Osteoblast (primary cell): Measurements from ENCODE around the gene CILP2. TPM values are rescaled to one million over a fixed set of nuclear protein-coding genes. Genes with fewer than 3 reads are reported as not detected.
A peak's percentile ranks its signal among the peaks of the same experiment; 100 is the strongest.

Experiments used
- DNase-seq: peaks from one replicate; pipeline ENCODE4 v3.0.0; 2011; ENCODE audit warnings: low spot score, mixed read lengths; ENCODE audit not compliant: insufficient read length; ENCODE audit errors: missing footprints
- H2AFZ ChIP-seq: 2 replicates; pipeline ENCODE4 v1.6.0; 2011; ENCODE audit warnings: mild to moderate bottlenecking, low read length
- H3K27ac ChIP-seq: 2 replicates; pipeline ENCODE4 v1.5.1; 2011; ENCODE audit warnings: mild to moderate bottlenecking, low read depth, low read length, moderate library complexity
- H3K27me3 ChIP-seq: 2 replicates; pipeline ENCODE4 v1.6.0; 2012; ENCODE audit warnings: mild to moderate bottlenecking, control low read depth, inconsistent platforms, low read length, moderate library complexity; ENCODE audit not compliant: insufficient read depth
- H3K36me3 ChIP-seq: 2 replicates; pipeline ENCODE4 v1.5.1; 2011; ENCODE audit warnings: mild to moderate bottlenecking, low read length, control low read depth, moderate library complexity; ENCODE audit not compliant: insufficient read depth
- H3K4me1 ChIP-seq: 2 replicates; pipeline ENCODE4 v1.5.1; 2011; ENCODE audit warnings: mild to moderate bottlenecking, low read length, control low read depth, moderate library complexity; ENCODE audit not compliant: insufficient read depth
- H3K4me2 ChIP-seq: 2 replicates; pipeline ENCODE4 v1.6.0; 2011; ENCODE audit warnings: mild to moderate bottlenecking, low read length; ENCODE audit not compliant: insufficient read depth
- H3K4me3 ChIP-seq: fragments of 200-600 bp; sonication (generic); 3 replicates; pipeline ENCODE4 v1.5.1; 2012; ENCODE audit warnings: mild to moderate bottlenecking, low read length, inconsistent platforms; ENCODE audit not compliant: insufficient read depth
- H3K79me2 ChIP-seq: 2 replicates; pipeline ENCODE4 v1.6.0; 2012; ENCODE audit warnings: mild to moderate bottlenecking, low read length, control low read depth, inconsistent platforms; ENCODE audit not compliant: insufficient read depth
- H3K9me3 ChIP-seq: 2 replicates; pipeline ENCODE4 v1.5.1; 2011; ENCODE audit warnings: low read depth, low read length, control low read depth
- H4K20me1 ChIP-seq: 2 replicates; pipeline ENCODE4 v1.6.0; 2012; ENCODE audit warnings: mild to moderate bottlenecking, low read length, control low read depth; ENCODE audit not compliant: insufficient read depth
- total RNA-seq: library from RNA; depleted of rRNA; stranded (reverse); fragments of >200 nt; gene quantifications from 2 replicates; pipeline ENCODE4 v1.2.3, GENCODE V29; 2012
- TF ChIP-seq, protein P1 (sequence below): IDR thresholded peaks from 2 replicates; pipeline ENCODE4 v1.5.1; 2011; ENCODE audit warnings: mild to moderate bottlenecking, low read depth, low read length, moderate library complexity; ENCODE audit errors: extremely low read depth

CILP2 gene
- total RNA-seq, 1 donor: 0.72 TPM

DNA sequence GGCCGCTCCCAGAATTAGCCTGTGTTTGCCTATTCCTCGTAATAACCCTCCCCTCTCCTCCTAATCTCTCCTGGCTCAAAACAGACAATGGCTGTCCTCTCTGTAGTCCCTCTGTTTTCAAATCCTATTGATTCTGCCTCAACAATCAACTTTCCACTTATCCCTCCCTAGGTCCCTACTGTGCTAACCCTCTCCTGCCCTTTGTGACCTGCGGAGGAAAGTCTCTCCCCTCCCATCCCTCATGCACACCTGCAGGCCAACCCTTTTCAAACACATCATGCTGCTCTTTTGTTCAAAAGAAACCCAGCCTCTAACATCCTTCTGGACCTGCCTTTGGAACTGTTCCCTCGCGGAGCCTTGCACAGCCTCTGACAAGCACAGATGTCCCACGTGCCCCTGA, 37.3 kb downstream of the CILP2 start:
- H3K4me2 ChIP-seq: no peak overlapping the region
- peak; percentile 9 for DNase-seq
- H3K27me3 ChIP-seq: no peaks in the 10 kb centered on the region
- H2AFZ ChIP-seq: no peak overlapping the region
- no peaks in the 10 kb centered on the region for H3K9me3 ChIP-seq
- no peaks in the 10 kb centered on the region for H4K20me1 ChIP-seq
- H3K27ac ChIP-seq: no peak overlapping the region
- H3K79me2 ChIP-seq: no peaks in the 10 kb centered on the region
- no peaks in the 10 kb centered on the region for H3K36me3 ChIP-seq
- H3K4me3 ChIP-seq: no peak overlapping the region
- H3K4me1 ChIP-seq: no peaks in the 10 kb centered on the region
- TF ChIP-seq, protein P1, sequence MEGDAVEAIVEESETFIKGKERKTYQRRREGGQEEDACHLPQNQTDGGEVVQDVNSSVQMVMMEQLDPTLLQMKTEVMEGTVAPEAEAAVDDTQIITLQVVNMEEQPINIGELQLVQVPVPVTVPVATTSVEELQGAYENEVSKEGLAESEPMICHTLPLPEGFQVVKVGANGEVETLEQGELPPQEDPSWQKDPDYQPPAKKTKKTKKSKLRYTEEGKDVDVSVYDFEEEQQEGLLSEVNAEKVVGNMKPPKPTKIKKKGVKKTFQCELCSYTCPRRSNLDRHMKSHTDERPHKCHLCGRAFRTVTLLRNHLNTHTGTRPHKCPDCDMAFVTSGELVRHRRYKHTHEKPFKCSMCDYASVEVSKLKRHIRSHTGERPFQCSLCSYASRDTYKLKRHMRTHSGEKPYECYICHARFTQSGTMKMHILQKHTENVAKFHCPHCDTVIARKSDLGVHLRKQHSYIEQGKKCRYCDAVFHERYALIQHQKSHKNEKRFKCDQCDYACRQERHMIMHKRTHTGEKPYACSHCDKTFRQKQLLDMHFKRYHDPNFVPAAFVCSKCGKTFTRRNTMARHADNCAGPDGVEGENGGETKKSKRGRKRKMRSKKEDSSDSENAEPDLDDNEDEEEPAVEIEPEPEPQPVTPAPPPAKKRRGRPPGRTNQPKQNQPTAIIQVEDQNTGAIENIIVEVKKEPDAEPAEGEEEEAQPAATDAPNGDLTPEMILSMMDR: no peak

- no peaks in the 10 kb centered on the region for H3K27me3 ChIP-seq
- H3K79me2 ChIP-seq: no peaks in the 10 kb centered on the region
- H3K36me3 ChIP-seq: no peaks in the 10 kb centered on the region
- no peaks in the 10 kb centered on the region for H3K9me3 ChIP-seq
- TF ChIP-seq, protein P1: no peak
- no peak overlapping the region for H3K27ac ChIP-seq
- no peak overlapping the region for H2AFZ ChIP-seq
- H3K4me3 ChIP-seq: no peak overlapping the region
- peak; percentile 46 for DNase-seq
- H3K4me1 ChIP-seq: no peaks in the 10 kb centered on the region
- H3K4me2 ChIP-seq: no peak overlapping the region
- H4K20me1 ChIP-seq: no peaks in the 10 kb centered on the region
Observed at GRCh38 chr19:19578252-19578651, 40.2 kb downstream of the CILP2 start.

DNA sequence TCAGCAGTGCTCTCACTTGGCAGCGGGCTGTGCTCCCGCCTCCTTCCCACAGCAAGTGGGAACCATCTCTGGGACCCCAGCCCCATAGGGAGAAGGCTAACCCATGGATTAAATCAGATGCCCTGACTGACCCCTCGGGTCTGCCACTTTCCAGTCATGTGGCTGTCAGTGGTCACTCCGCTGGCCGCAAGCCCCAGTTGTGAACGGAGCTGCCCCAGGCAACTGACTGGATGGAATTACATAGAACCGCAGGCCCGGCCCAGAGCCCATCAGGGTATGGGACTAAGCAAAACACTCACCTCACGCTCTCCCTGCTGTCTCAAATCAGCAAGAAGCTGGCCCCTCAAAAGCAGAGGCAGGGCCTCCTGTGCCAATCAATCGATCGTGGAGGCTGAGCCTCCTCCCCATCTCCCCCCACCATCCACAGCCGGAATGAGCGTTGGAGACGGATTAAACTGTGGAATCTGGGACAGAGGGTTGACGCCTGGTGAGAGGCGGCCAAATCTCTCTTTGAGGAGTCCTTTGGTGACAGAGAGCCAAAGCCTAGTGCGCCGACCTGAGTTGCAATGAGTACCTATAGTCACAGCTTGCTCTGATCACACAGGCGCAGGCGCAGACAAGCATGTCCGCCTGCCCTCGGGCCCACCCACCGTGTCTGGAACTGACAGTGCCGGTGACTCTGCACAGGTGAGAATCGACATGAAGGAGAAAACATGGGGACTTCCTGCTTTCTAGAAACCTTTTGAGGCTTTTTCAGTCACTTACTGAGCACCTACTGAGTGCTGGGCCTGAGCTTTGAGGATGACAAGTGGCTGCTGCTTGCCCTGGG, 41.7 kb downstream of the CILP2 start:
- no peak overlapping the region for H3K4me3 ChIP-seq
- no peak overlapping the region for H3K4me2 ChIP-seq
- no peaks in the 10 kb centered on the region for H4K20me1 ChIP-seq
- H3K27me3 ChIP-seq: no peaks in the 10 kb centered on the region
- H3K36me3 ChIP-seq: no peaks in the 10 kb centered on the region
- H2AFZ ChIP-seq: no peak overlapping the region
- TF ChIP-seq, protein P1: no peak
- no peak overlapping the region for H3K27ac ChIP-seq
- H3K9me3 ChIP-seq: no peaks in the 10 kb centered on the region
- no peaks in the 10 kb centered on the region for H3K4me1 ChIP-seq
- DNase-seq: peak; percentile 39
- no peaks in the 10 kb centered on the region for H3K79me2 ChIP-seq

DNA sequence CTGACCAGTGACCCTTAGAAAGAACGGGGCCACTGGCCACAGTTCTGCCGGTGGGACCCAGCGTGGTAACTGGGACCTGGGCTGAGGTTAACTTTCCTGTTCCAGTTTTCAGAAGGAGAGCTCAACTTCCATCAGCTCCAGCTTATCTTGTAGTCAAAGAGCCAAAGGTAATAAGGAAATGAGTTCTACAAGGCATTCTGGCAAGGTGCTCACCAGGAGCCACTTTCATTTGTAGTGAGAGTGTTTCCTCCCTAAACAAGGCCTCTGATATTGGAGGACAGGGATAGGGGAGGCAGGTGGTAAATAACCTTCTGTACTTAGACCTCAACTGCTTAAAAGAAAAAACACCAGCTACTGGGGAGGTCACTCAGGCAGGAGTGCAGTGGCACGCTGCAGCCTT, 42.4 kb downstream of the CILP2 start:
- H3K36me3 ChIP-seq: no peaks in the 10 kb centered on the region
- TF ChIP-seq, protein P1: no peak

More for the DNA sequence above, 42.4 kb downstream of the CILP2 start:
- Histone ChIP-seq H2AFZ (no peak overlapping the region), H3K4me2 (no peak overlapping the region), H3K27ac (no peak overlapping the region), H4K20me1 (no peaks in the 10 kb centered on the region), H3K4me1 (no peaks in the 10 kb centered on the region), H3K79me2 (no peaks in the 10 kb centered on the region), H3K27me3 (no peaks in the 10 kb centered on the region), H3K4me3 (no peak overlapping the region), H3K9me3 (no peaks in the 10 kb centered on the region)
- no peak for DNase-seq
